ENCODE results near the gene RGS3. TPM values are rescaled to one million over a fixed set of nuclear protein-coding genes. Genes with fewer than 3 reads are reported as not detected.

The RGS3 gene
- total and polyA plus RNA-seq, 2 donors (not counting 3 experiments of a cell fraction or from before 2014, with no cell fraction given), result 356 to 416 TPM

- Histone ChIP-seq H3K4me1 (ENCODE audit: control insufficient read depth, extremely low read depth, insufficient read depth, low read length) (peaks cover 24% of the 10 kb centered on the region), H3K9ac (replicated peaks; ENCODE audit: extremely low read depth, insufficient read depth, low read length) (no peak overlapping the region), H3K9me1 (replicated peaks; ENCODE audit: control insufficient read depth, extremely low read depth, insufficient read depth, low read length) (no peaks in the 10 kb centered on the region), H3K9me3 (replicated peaks; ENCODE audit: control insufficient read depth, insufficient read depth, low read length) (no peaks in the 10 kb centered on the region), H3K4me3 (replicated peaks in 1 of 3; ENCODE audit: insufficient read depth in 1 of 3, low read depth in 1 of 3, low read length in 3 of 3) (no peak overlapping the region), H3K27me3 (ENCODE audit: control insufficient read depth in 2 of 2, insufficient read depth in 2 of 2, low read length in 2 of 2) (no peaks in the 10 kb centered on the region), H4K20me1 (replicated peaks; ENCODE audit: control insufficient read depth, extremely low read depth, insufficient read depth, low read length) (no peaks in the 10 kb centered on the region), H3K79me2 (ENCODE audit: control insufficient read depth, insufficient read depth, low read length) (no peaks in the 10 kb centered on the region), H3K4me2 (ENCODE audit: insufficient read depth, low read length) (no peak overlapping the region), H2AFZ (ENCODE audit: low read depth, low read length) (no peak overlapping the region), H3K36me3 (ENCODE audit: control insufficient read depth in 2 of 2, extremely low read depth in 1 of 2, insufficient read depth in 2 of 2, low read length in 2 of 2) (no peaks in the 10 kb centered on the region), H3K27ac (ENCODE audit: insufficient read depth, low read depth, low read length) (no peak overlapping the region)
- FAIRE-seq (no peak), DNase-seq (ENCODE audit: low read depth, low spot score) (no peak)
- no TSS peak for BruUV-seq (replicated peaks)
- dilution Hi-C loops (cut with MboI; ENCODE audit: extremely low pct_ligation_motif_present, low sequenced_read_pairs), result no loop called here
- intact Hi-C loops (cut with micrococcal nuclease), result no loop called here
- ChIA-PET CTCF (interaction anchor here (3.3 kb wide), 1 partner anchor 40 kb away, joined by 15 read pairs; no protein-coding TSS in a partner anchor), POLR2A (interaction anchor here (1.0 kb wide), 1 partner anchor 49 kb away, joined by 3 read pairs; no protein-coding TSS in a partner anchor)
- TF ChIP-seq JUN (IDR thresholded peaks at IDR 0.05; ENCODE audit: borderline replicate concordance, insufficient read depth, insufficient read length, low read depth) (no peak), POLR2AphosphoS5 (IDR thresholded peaks at IDR 0.05; ENCODE audit: insufficient read depth, low read depth, low read length) (no peak), FOS (IDR thresholded peaks at IDR 0.05; ENCODE audit: borderline replicate concordance, insufficient read depth, low read length) (no peak), EZH2 (IDR thresholded peaks at IDR 0.05; ENCODE audit: borderline replicate concordance, low read depth, low read length, severe bottlenecking) (no peak), CTCF (IDR thresholded peaks at IDR 0.05; ENCODE audit: extremely low read depth in 1 of 2, insufficient read depth in 1 of 2, low read depth in 1 of 2, low read length in 2 of 2) (no peak), MAX (IDR thresholded peaks at IDR 0.05; ENCODE audit: insufficient read depth, insufficient read length) (no peak)
These were observed 167.7 kb downstream of the RGS3 start for GRCh38 chr9:113631137-113631765.
